A549 (cell line): Measurements from ENCODE around the gene CHAF1A.

Experiments
- EP300 ChIP-seq, 2 experiments: fragments of >200 bp; sonication (Bioruptor Twin); formaldehyde crosslinking; IDR thresholded peaks; 2 replicates in 1 of 2; 3 replicates in 1 of 2; pipeline ENCODE4 v1.6.1; 2016 to 2017
- MAFK ChIP-seq: fragments of 450-650 bp; IDR thresholded peaks from 2 replicates; pipeline ENCODE4 v1.6.1; 2014; ENCODE audit not compliant: partially characterized antibody
- POLR2A ChIP-seq: IDR thresholded peaks from 2 replicates; pipeline ENCODE4 v1.6.1; 2012; ENCODE audit warnings: mild to moderate bottlenecking, low read length
- RCOR1 ChIP-seq: fragments of 150-350 bp; IDR thresholded peaks from 2 replicates; pipeline ENCODE4 v1.6.1; 2014; ENCODE audit warnings: antibody characterized with exemption, low read length, low read depth
- ZC3H11A ChIP-seq: fragments of 450-650 bp; IDR thresholded peaks from 2 replicates; pipeline ENCODE4 v1.6.1; 2014; ENCODE audit warnings: antibody characterized with exemption, mild to moderate bottlenecking
- ZFP36 ChIP-seq: fragments of 450-650 bp; IDR thresholded peaks from 2 replicates; pipeline ENCODE4 v1.6.1; 2014; ENCODE audit warnings: borderline replicate concordance; ENCODE audit not compliant: partially characterized antibody
- TF ChIP-seq, protein P1 (sequence below): fragments of >200 bp; sonication (Bioruptor Twin); formaldehyde crosslinking; IDR thresholded peaks from 3 replicates; pipeline ENCODE4 v1.5.1; 2016
- TF ChIP-seq, protein P2 (sequence below): IDR thresholded peaks from 2 replicates; pipeline ENCODE4 v1.6.1; 2012

DNA sequence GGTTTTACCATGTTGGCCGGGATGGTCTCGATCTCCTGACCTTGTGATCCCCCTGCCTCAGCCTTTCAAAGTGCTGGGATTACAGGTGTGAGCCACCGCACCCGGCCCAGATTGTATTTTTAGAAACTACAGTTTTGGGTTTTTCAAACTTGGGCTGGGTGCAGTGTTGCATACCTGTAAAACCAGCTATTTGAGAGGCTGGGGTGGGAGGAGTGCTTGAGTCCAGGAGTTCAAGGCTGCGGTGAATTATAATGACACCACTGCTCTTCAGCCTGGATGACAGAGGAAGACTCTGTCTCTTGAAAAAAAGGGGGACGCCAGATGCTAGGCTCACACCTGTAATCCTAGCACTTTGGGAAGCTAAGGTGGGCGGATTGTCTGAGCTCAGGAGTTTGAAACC is 4.2 kb downstream of the CHAF1A start:
- TF ChIP-seq EP300 (IDR thresholded peaks at IDR 0.05) (no peak), ZFP36 (no peak), RCOR1 (no peak), POLR2A (no peak), MAFK (no peak), ZC3H11A (no peak)
- TF ChIP-seq, protein P1, sequence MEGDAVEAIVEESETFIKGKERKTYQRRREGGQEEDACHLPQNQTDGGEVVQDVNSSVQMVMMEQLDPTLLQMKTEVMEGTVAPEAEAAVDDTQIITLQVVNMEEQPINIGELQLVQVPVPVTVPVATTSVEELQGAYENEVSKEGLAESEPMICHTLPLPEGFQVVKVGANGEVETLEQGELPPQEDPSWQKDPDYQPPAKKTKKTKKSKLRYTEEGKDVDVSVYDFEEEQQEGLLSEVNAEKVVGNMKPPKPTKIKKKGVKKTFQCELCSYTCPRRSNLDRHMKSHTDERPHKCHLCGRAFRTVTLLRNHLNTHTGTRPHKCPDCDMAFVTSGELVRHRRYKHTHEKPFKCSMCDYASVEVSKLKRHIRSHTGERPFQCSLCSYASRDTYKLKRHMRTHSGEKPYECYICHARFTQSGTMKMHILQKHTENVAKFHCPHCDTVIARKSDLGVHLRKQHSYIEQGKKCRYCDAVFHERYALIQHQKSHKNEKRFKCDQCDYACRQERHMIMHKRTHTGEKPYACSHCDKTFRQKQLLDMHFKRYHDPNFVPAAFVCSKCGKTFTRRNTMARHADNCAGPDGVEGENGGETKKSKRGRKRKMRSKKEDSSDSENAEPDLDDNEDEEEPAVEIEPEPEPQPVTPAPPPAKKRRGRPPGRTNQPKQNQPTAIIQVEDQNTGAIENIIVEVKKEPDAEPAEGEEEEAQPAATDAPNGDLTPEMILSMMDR = no peak
- TF ChIP-seq, protein P2, sequence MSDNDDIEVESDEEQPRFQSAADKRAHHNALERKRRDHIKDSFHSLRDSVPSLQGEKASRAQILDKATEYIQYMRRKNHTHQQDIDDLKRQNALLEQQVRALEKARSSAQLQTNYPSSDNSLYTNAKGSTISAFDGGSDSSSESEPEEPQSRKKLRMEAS = no peak
